Calu3 (cell line): ENCODE results near the gene GALNTL6. TPM values are rescaled to one million over a fixed set of nuclear protein-coding genes. Genes with fewer than 3 reads are reported as not detected.

Source experiments
- BruUV-seq: library from RNA; stranded (reverse); fragments of 400-500 nt; replicated peaks from 2 replicates; lab custom pipeline; 2021; lab: Mats Ljungman, UMichigan
- CTCF ChIA-PET: fragments of 300-600 bp; sonication (Branson Sonifier 250); formaldehyde crosslinking; loops from one replicate; lab custom pipeline; 2022; ENCODE audit warnings: antibody characterized with exemption; lab: Charles Lee
- DNase-seq: peaks from one replicate; pipeline ENCODE4 v3.0.0; 2022
- H3K27ac Mint-ChIP-seq: one replicate; pipeline ENCODE4 v1.8.0; 2022; ENCODE audit warnings: mixed read lengths; ENCODE audit not compliant: unreplicated experiment
- H3K27me3 Mint-ChIP-seq: one replicate; pipeline ENCODE4 v1.8.0; 2022; ENCODE audit warnings: mixed read lengths; ENCODE audit not compliant: unreplicated experiment
- H3K36me3 Mint-ChIP-seq: one replicate; pipeline ENCODE4 v1.8.0; 2022; ENCODE audit warnings: mild to moderate bottlenecking, moderate library complexity, mixed read lengths; ENCODE audit not compliant: insufficient read depth, unreplicated experiment
- H3K4me1 Mint-ChIP-seq: one replicate; pipeline ENCODE4 v1.8.0; 2022; ENCODE audit warnings: mild to moderate bottlenecking, low read depth, mixed read lengths; ENCODE audit not compliant: unreplicated experiment
- H3K4me3 Mint-ChIP-seq: one replicate; pipeline ENCODE4 v1.8.0; 2022; ENCODE audit warnings: mild to moderate bottlenecking, low read depth, moderate library complexity, mixed read lengths; ENCODE audit not compliant: unreplicated experiment
- H3K9me3 Mint-ChIP-seq: one replicate; pipeline ENCODE4 v1.8.0; 2022; ENCODE audit warnings: low read depth, mixed read lengths; ENCODE audit not compliant: unreplicated experiment
- CTCF ChIP-seq: fragments of 200-600 bp; IDR thresholded peaks from one replicate; pipeline ENCODE4 v1.8.0; 2022; ENCODE audit warnings: antibody characterized with exemption; ENCODE audit not compliant: unreplicated experiment
- intact Hi-C: fragments of 100-400 bp; cut with micrococcal nuclease; formaldehyde crosslinking; loops from one replicate; pipeline ENCODE4 v1.10.0; 2022; ENCODE audit not compliant: unreplicated experiment
- total RNA-seq: library from RNA; stranded (reverse); gene quantifications from 2 replicates; pipeline ENCODE4 v1.2.3, GENCODE V29; 2022

Gene GALNTL6
- total RNA-seq, 1 experiment from 2014 or later = not detected

- DNase-seq = no peak
- intact Hi-C loops = loop anchor here (5.0 kb wide), 1 partner anchor 293 kb away; no protein-coding TSS in a partner anchor
- H3K9me3 Mint-ChIP-seq = no peaks in the 10 kb centered on the region
- H3K27me3 Mint-ChIP-seq = no peaks in the 10 kb centered on the region
- TF ChIP-seq CTCF = no peak
- no peaks in the 10 kb centered on the region for H3K4me1 Mint-ChIP-seq
- H3K36me3 Mint-ChIP-seq = no peaks in the 10 kb centered on the region
- BruUV-seq = no TSS peak
- no peak overlapping the region for H3K4me3 Mint-ChIP-seq
- CTCF ChIA-PET = no interaction called here
- H3K27ac Mint-ChIP-seq = no peak overlapping the region
Observed at GRCh38 chr4:171834640-171835039, 21.4 kb downstream of the GALNTL6 start.

GRCh38 chr4:171843456-171843855, 30.3 kb downstream of the GALNTL6 start:
- Mint-ChIP-seq H3K4me3 (no peak overlapping the region), H3K36me3 (no peaks in the 10 kb centered on the region), H3K9me3 (no peaks in the 10 kb centered on the region), H3K4me1 (no peaks in the 10 kb centered on the region), H3K27me3 (no peaks in the 10 kb centered on the region), H3K27ac (no peak overlapping the region)
- CTCF ChIA-PET = no interaction called here
- BruUV-seq = no TSS peak
- intact Hi-C loops = no loop called here
- no peak for TF ChIP-seq CTCF
- DNase-seq = no peak

- DNase-seq = peak; percentile 69
- no TSS peak for BruUV-seq
Observed at GRCh38 chr4:171846232-171846631, 33.0 kb downstream of the GALNTL6 start.

GRCh38 chr4:171846893-171847292, 33.7 kb downstream of the GALNTL6 start:
- no peaks in the 10 kb centered on the region for H3K4me1 Mint-ChIP-seq
- H3K4me3 Mint-ChIP-seq = no peak overlapping the region
- CTCF ChIA-PET = no interaction called here
- no peaks in the 10 kb centered on the region for H3K36me3 Mint-ChIP-seq
- no peak overlapping the region for H3K27ac Mint-ChIP-seq
- H3K9me3 Mint-ChIP-seq = no peaks in the 10 kb centered on the region
- no peak for TF ChIP-seq CTCF
- intact Hi-C loops = loop anchor here (1.0 to 5.0 kb wide), 3 partner anchors 300 to 985 kb away; no protein-coding TSS in a partner anchor
- DNase-seq = no peak
- H3K27me3 Mint-ChIP-seq = no peaks in the 10 kb centered on the region
- BruUV-seq = no TSS peak

More at GRCh38 chr4:171846232-171846631, 33.0 kb downstream of the GALNTL6 start:
- no peaks in the 10 kb centered on the region for H3K9me3 Mint-ChIP-seq
- H3K27me3 Mint-ChIP-seq = no peaks in the 10 kb centered on the region
- H3K36me3 Mint-ChIP-seq = no peaks in the 10 kb centered on the region
- H3K4me3 Mint-ChIP-seq = no peak overlapping the region
- intact Hi-C loops = loop anchor here (1.0 to 5.0 kb wide), 3 partner anchors 301 to 986 kb away; no protein-coding TSS in a partner anchor
- H3K27ac Mint-ChIP-seq = no peak overlapping the region
- peak; percentile 56 for TF ChIP-seq CTCF
- CTCF ChIA-PET = no interaction called here
- H3K4me1 Mint-ChIP-seq = no peaks in the 10 kb centered on the region
